Heart right ventricle (tissue), 16 donors: ENCODE measurements around the gene MTMR10. TPM values are rescaled to one million over a fixed set of nuclear protein-coding genes. Genes with fewer than 3 reads are reported as not detected.

Experiments used
- ATAC-seq, 8 donors: fragments of 200-7000 bp; cut with Tn5 transposase; one replicate each; pipeline ENCODE4 v1.9.1; 2020; ENCODE audit warnings: mild to moderate bottlenecking in 8 of 8, moderate library complexity in 8 of 8, moderate number of reproducible peaks in 1 of 8
- DNase-seq, 2 donors: peaks; one replicate each; pipeline ENCODE4 v3.0.0-alpha.2; 2020
- H3K27ac ChIP-seq, 10 donors: fragments of 200-600 bp; sonication (generic) in 2 of 10; one replicate each; pipeline versions ENCODE4 v1.5.0 to v1.8.0; 2020 to 2022; ENCODE audit warnings: mild to moderate bottlenecking in 3 of 10
- H3K27me3 ChIP-seq, 7 donors: fragments of 200-600 bp; one replicate each; pipeline ENCODE4 v1.8.0; 2021 to 2022; ENCODE audit warnings: mild to moderate bottlenecking in 2 of 7
- H3K36me3 ChIP-seq, 9 donors: fragments of 200-600 bp; sonication (generic) in 1 of 9; one replicate each; pipeline versions ENCODE4 v1.5.0 to v1.8.0; 2020 to 2022; ENCODE audit warnings: mild to moderate bottlenecking in 2 of 9
- H3K4me1 ChIP-seq, 9 donors: fragments of 200-600 bp; sonication (generic) in 1 of 9; one replicate each; pipeline versions ENCODE4 v1.5.0 to v1.8.0; 2020 to 2022; ENCODE audit warnings: mild to moderate bottlenecking in 4 of 9
- H3K4me3 ChIP-seq, 10 donors: fragments of 200-600 bp; sonication (generic) in 2 of 10; one replicate each; pipeline versions ENCODE4 v1.5.0 to v1.8.0; 2020 to 2022; ENCODE audit warnings: mild to moderate bottlenecking in 7 of 10, moderate library complexity in 2 of 10
- H3K9me3 ChIP-seq, 11 donors: fragments of 200-600 bp in 10 of 11; sonication (generic) in 2 of 11; one replicate each; pipeline versions ENCODE4 v1.5.0 to v1.8.0; 2013 to 2022; ENCODE audit warnings: mild to moderate bottlenecking in 2 of 11, control low read depth in 1 of 11, moderate library complexity in 1 of 11
- WGBS, 2 donors: extraction: QIAGEN DNeasy Blood & Tissue Kit; methylation state at CpG; one replicate each; pipeline ENCODE4 v1.1.7; 2013; ENCODE audit warnings: inconsistent platforms in 1 of 2; 5-methylcytosine and 5-hydroxymethylcytosine counted together
- intact Hi-C, 10 donors: fragments of 100-400 bp; cut with DNase I; formaldehyde crosslinking; loops; one replicate each; pipeline versions ENCODE4 v1.11.1 to v1.14.2; 2022
- polyA plus RNA-seq, 2 donors: library from polyadenylated mRNA; stranded (reverse); fragments of 200-250 nt; gene quantifications; one replicate each; pipeline ENCODE4 v1.2.3, GENCODE V29; 2013
- total RNA-seq, 10 donors: library from RNA; stranded (reverse); fragmentation: NEBNext Ultra II Directional in 3 of 10; extraction: Animal tissue kit (Norgen Biotek cat#: 25700) in 3 of 10; gene quantifications; one replicate each; pipeline versions ENCODE4 v1.2.1 to v1.2.4, GENCODE V29; 2021 to 2023
- TF ChIP-seq, protein P1 (sequence below), 9 donors: fragments of 200-600 bp; sonication (generic) in 2 of 9; IDR thresholded peaks; one replicate each; pipeline versions ENCODE4 v1.5.0 to v1.8.0; 2021 to 2022; ENCODE audit warnings: antibody characterized with exemption in 9 of 9, mild to moderate bottlenecking in 5 of 9, moderate library complexity in 1 of 9
- donor health status: Arrhythmogenic right ventricular cardiomyopathy.
- donor health status: ischemic (EF 13 %, LVEDD 7.1; RV severe dilation, severe dysfunction).
- donor health status: healthy with polysubstance abuse.
- donor health status: DM: no; HTN: yes; CAD: no.
- donor health status: DM: no; HTN: no; CAD: no.
- donor health status: ischemic (EF 25% LVEDD 6.9; RV normal size, moderate dysfunction).
- donor health status: ischemic (EF 25% LVEDD 5.7; RV mildly dilated, moderate dysfunction).
- donor health status: healthy.
- donor health status: DM: yes; HTN: yes; CAD: no.
- donor health status: Ischemic cardiomyopathy.
- donor health status: ischemic (EF 35%, LVEDD 5.7; RV mildly dilated, moderate dysfunction).
- donor health status: nonischemic (EF 11% LVEDD 7.7; RV severe dilation, severe dysfunction).
- donor health status: DM: yes; HTN: yes; CAD: no.
- donor health status: PGD.
- donor health status: ischemic (EF 29% LVEDD 5.4; RV normal size, mild dysfunction).
- donor health status: nonischemic (EF 23%, LVEDD 6.1; RV moderate dilation, normal function).

The MTMR10 gene
- total and polyA plus RNA-seq, 12 donors: 9.4 to 50.1 (median 29.2) TPM

GRCh38 chr15:30917675-30918074 lies 73.8 kb downstream of the MTMR10 start:
- Histone ChIP-seq H3K36me3 (peaks cover 0 to 99% (median 60%) of the 10 kb centered on the region in 9 donors), H3K4me1 (peaks cover 0 to 48% (median 23%) of the 10 kb centered on the region in 9 donors), H3K4me3 (no peak overlapping the region), H3K27me3 (no peaks in the 10 kb centered on the region), H3K9me3 (no peaks in the 10 kb centered on the region), H3K27ac (peak overlapping the region in 1 of 10 donors; percentile 64)
- TF ChIP-seq, protein P1, sequence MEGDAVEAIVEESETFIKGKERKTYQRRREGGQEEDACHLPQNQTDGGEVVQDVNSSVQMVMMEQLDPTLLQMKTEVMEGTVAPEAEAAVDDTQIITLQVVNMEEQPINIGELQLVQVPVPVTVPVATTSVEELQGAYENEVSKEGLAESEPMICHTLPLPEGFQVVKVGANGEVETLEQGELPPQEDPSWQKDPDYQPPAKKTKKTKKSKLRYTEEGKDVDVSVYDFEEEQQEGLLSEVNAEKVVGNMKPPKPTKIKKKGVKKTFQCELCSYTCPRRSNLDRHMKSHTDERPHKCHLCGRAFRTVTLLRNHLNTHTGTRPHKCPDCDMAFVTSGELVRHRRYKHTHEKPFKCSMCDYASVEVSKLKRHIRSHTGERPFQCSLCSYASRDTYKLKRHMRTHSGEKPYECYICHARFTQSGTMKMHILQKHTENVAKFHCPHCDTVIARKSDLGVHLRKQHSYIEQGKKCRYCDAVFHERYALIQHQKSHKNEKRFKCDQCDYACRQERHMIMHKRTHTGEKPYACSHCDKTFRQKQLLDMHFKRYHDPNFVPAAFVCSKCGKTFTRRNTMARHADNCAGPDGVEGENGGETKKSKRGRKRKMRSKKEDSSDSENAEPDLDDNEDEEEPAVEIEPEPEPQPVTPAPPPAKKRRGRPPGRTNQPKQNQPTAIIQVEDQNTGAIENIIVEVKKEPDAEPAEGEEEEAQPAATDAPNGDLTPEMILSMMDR (IDR thresholded peaks at IDR 0.05): no peak
- ATAC-seq: no peak
- 98 to 100% methylated on average over 1 of the region's 1 CpG for WGBS, 2 donors
- no peak for DNase-seq
- intact Hi-C loops: loop anchor here in 1 of 10 donors (10.0 kb wide), 1 partner anchor 187 kb away; the partner anchor contains the start of gene TRPM1

- H3K27me3 ChIP-seq: no peaks in the 10 kb centered on the region
- H3K36me3 ChIP-seq: peaks cover 0 to 99% (median 66%) of the 10 kb centered on the region in 9 donors
- H3K4me1 ChIP-seq: peaks cover 0 to 41% (median 16%) of the 10 kb centered on the region in 9 donors
- intact Hi-C loops: loop anchor here in 1 of 10 donors (10.0 kb wide), 1 partner anchor 188 kb away; the partner anchor contains the start of gene TRPM1
- no peaks in the 10 kb centered on the region for H3K9me3 ChIP-seq
- 93 to 94% methylated on average over 6 of the region's 6 CpGs for WGBS, 2 donors
- TF ChIP-seq, protein P1 (IDR thresholded peaks at IDR 0.05): no peak
- ATAC-seq (no peak), DNase-seq (no peak)
- H3K4me3 ChIP-seq: no peak overlapping the region
- no peak overlapping the region for H3K27ac ChIP-seq
Observed at GRCh38 chr15:30917013-30917412, 74.4 kb downstream of the MTMR10 start.

DNA sequence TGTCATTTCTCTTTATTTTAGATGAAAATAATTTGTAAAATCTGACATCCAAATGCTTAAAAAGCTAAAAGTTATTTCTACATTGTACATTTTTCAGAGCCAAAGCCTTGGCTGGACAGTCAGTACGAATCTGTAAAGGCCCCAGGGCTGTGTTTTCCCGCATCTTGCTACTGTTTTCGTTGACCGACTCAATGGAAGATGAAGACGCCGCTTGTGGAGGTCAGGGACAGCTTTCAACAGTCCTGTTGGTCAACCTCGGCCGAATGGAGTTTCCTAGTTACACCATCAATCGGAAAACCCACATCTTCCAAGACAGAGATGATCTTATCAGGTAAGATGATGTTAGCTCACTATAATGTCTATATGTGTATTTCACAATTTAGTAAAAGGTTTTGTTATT lies 77.7 kb downstream of the MTMR10 start:
- DNase-seq (no peak), ATAC-seq (no peak)
- Histone ChIP-seq H3K27ac (no peak overlapping the region), H3K27me3 (no peaks in the 10 kb centered on the region), H3K36me3 (peaks cover 0 to 100% (median 75%) of the 10 kb centered on the region in 9 donors), H3K4me1 (peaks cover 0 to 15% (median 0%) of the 10 kb centered on the region in 9 donors), H3K4me3 (no peak overlapping the region), H3K9me3 (no peaks in the 10 kb centered on the region)
- TF ChIP-seq, protein P1 (IDR thresholded peaks at IDR 0.05): no peak
- intact Hi-C loops: loop anchor here in 1 of 10 donors (10.0 kb wide), 1 partner anchor 191 kb away; the partner anchor contains the start of gene TRPM1
- 97 to 98% methylated on average over 9 of the region's 9 CpGs for WGBS, 2 donors

- H3K27ac ChIP-seq: no peak overlapping the region
- H3K36me3 ChIP-seq: peaks cover 0 to 36% (median 27%) of the 10 kb centered on the region in 9 donors
- intact Hi-C loops: loop anchor here in 2 of 10 donors (10.0 kb wide), 1 partner anchor 218 kb away; no protein-coding TSS in a partner anchor
- TF ChIP-seq, protein P1 (IDR thresholded peaks at IDR 0.05): no peak
- H3K9me3 ChIP-seq: no peaks in the 10 kb centered on the region
- H3K4me1 ChIP-seq: peaks cover 0 to 36% (median 17%) of the 10 kb centered on the region in 9 donors
- ATAC-seq (no peak), DNase-seq (no peak)
- WGBS, 2 donors: 76 to 77% methylated on average over 4 of the region's 4 CpGs
- no peak overlapping the region for H3K4me3 ChIP-seq
- no peaks in the 10 kb centered on the region for H3K27me3 ChIP-seq
Observed at GRCh38 chr15:30906366-30906765, 85.1 kb downstream of the MTMR10 start.
